ENCODE measurements around the gene UBE2D1. TPM values are rescaled to one million over a fixed set of nuclear protein-coding genes. Genes with fewer than 3 reads are reported as not detected.
A peak's percentile ranks its signal among the peaks of the same experiment; 100 is the strongest.

Gene UBE2D1
- total and polyA plus RNA-seq, 2 of the 13 experiments (the other 11 are each of a cell fraction or from before 2014, with no cell fraction given): 6.2 to 13.8 TPM

GRCh38 chr10:58335306-58336005 lies 650 bp downstream of the UBE2D1 start:
- BruUV-seq (replicated peaks): no TSS peak
- DNase-seq (ENCODE audit: low spot score) (peak; percentile 28), ATAC-seq (peak; percentile 80), FAIRE-seq (no peak)
- H3K27me3 ChIP-seq (ENCODE audit: control insufficient read depth in 1 of 2, insufficient read depth in 2 of 2, low read length in 2 of 2): peaks cover 0 to 3% of the 10 kb centered on the region in 2 experiments; a peak in 1 of 5 replicates
- peak overlapping the region; percentile 41 for H3K27ac ChIP-seq (ENCODE audit: extremely low read length, insufficient read depth, low read length)
- POLR2A ChIA-PET: interaction anchor here (0.6 to 2.3 kb wide), 14 partner anchors 9 to 187 kb away, joined by 3 to 16 read pairs (median 4); partner anchors contain the start of genes CISD1 and TFAM
- H3K4me2 ChIP-seq (ENCODE audit: low read depth, low read length): peak overlapping the region; percentile 70
- H2AFZ ChIP-seq (ENCODE audit: low read length): no peak overlapping the region
- CTCF ChIA-PET (ENCODE audit: low intra/inter-chr PET ratio, low total read pairs): no interaction called here
- peak overlapping the region; percentile 75 for H3K9ac ChIP-seq (ENCODE audit: insufficient read depth, low read depth, low read length)
- in situ Hi-C loops (cut with HindIII; ENCODE audit: extremely low pct_ligation_motif_present, low pct_unique_long_range_greater_than_20kb) (no loop called here), intact Hi-C loops (cut with micrococcal nuclease; ENCODE audit: unreplicated experiment) (loop anchor here (1.0 to 2.0 kb wide), 2 partner anchors 36 to 67 kb away; partner anchors contain the start of gene CISD1)
- H3K79me2 ChIP-seq (ENCODE audit: insufficient read depth, low read length): peaks cover 26% of the 10 kb centered on the region
- no peaks in the 10 kb centered on the region for H3K9me3 ChIP-seq (ENCODE audit: low read length)
- no peaks in the 10 kb centered on the region for H4K20me1 ChIP-seq (ENCODE audit: insufficient read depth, low read length)
- 1% methylated on average over 11 of the region's 37 CpGs for WGBS (ENCODE audit: low lambda C conversion rate)
- H3K36me3 ChIP-seq (replicated peaks in 1 of 2; ENCODE audit: control insufficient read depth in 1 of 2, insufficient read depth in 2 of 2, low read length in 2 of 2): no peaks in the 10 kb centered on the region
- H3K4me1 ChIP-seq (ENCODE audit: insufficient read depth, low read length): peaks cover 18% of the 10 kb centered on the region
- peak overlapping the region; percentile 81 to 99 (median 90) for H3K4me3 ChIP-seq (replicated peaks in 1 of 3; ENCODE audit: insufficient read depth in 1 of 3, low read depth in 2 of 3, low read length in 3 of 3)
- TF ChIP-seq ZNF234 (CRISPR knock-in tag; conservative IDR thresholded peaks at IDR 0.05): no peak
- peak; percentile 7; the same call in 1 of the 2 replicates for TF ChIP-seq ARNTL (CRISPR knock-in tag; IDR thresholded peaks at IDR 0.05)
- no peak for TF ChIP-seq CBX5 (CRISPR knock-in tag; IDR thresholded peaks at IDR 0.05; ENCODE audit: borderline replicate concordance)
- no peak for TF ChIP-seq TAF15 (IDR thresholded peaks at IDR 0.05; ENCODE audit: low read depth, low read length, poor library complexity, severe bottlenecking)
- TF ChIP-seq BCL3 (CRISPR knock-in tag; IDR thresholded peaks at IDR 0.05): peak; percentile 9; the same call in 1 of the 2 replicates
- TF ChIP-seq ZNF143 (CRISPR knock-in tag; IDR thresholded peaks at IDR 0.05): no peak
- TF ChIP-seq, protein P1, sequence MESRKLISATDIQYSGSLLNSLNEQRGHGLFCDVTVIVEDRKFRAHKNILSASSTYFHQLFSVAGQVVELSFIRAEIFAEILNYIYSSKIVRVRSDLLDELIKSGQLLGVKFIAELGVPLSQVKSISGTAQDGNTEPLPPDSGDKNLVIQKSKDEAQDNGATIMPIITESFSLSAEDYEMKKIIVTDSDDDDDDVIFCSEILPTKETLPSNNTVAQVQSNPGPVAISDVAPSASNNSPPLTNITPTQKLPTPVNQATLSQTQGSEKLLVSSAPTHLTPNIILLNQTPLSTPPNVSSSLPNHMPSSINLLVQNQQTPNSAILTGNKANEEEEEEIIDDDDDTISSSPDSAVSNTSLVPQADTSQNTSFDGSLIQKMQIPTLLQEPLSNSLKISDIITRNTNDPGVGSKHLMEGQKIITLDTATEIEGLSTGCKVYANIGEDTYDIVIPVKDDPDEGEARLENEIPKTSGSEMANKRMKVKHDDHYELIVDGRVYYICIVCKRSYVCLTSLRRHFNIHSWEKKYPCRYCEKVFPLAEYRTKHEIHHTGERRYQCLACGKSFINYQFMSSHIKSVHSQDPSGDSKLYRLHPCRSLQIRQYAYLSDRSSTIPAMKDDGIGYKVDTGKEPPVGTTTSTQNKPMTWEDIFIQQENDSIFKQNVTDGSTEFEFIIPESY (CRISPR knock-in tag; IDR thresholded peaks at IDR 0.05): no peak
- TF ChIP-seq, protein P2, sequence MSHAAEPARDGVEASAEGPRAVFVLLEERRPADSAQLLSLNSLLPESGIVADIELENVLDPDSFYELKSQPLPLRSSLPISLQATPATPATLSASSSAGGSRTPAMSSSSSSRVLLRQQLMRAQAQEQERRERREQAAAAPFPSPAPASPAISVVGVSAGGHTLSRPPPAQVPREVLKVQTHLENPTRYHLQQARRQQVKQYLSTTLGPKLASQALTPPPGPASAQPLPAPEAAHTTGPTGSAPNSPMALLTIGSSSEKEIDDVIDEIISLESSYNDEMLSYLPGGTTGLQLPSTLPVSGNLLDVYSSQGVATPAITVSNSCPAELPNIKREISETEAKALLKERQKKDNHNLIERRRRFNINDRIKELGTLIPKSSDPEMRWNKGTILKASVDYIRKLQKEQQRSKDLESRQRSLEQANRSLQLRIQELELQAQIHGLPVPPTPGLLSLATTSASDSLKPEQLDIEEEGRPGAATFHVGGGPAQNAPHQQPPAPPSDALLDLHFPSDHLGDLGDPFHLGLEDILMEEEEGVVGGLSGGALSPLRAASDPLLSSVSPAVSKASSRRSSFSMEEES (CRISPR knock-in tag; IDR thresholded peaks at IDR 0.05): no peak
- TF ChIP-seq ZNF770 (CRISPR knock-in tag; IDR thresholded peaks at IDR 0.05): 0 out of 2 replicates have a peak, but pooled peaks have one; percentile 20
- TF ChIP-seq CTCF (CRISPR knock-in tag; IDR thresholded peaks at IDR 0.05): no peak
- TF ChIP-seq ZNF782 (CRISPR knock-in tag; IDR thresholded peaks at IDR 0.05; ENCODE audit: borderline replicate concordance): no peak; the same call in 1 of the 2 replicates

Data from HepG2 (cell line).